Measurements from ENCODE around the gene MAN1C1.
A peak's percentile ranks its signal among the peaks of the same experiment; 100 is the strongest.
"Not testable (repeated sequence)": the region's sequence is repeated elsewhere in the genome, so short reads cannot be mapped to it uniquely, and the experiment has no call there.

MAN1C1 gene

GRCh38 chr1:25603779-25604538 is 12.6 kb upstream of the MAN1C1 start:
- H3K27ac ChIP-seq (ENCODE audit: low read depth, low read length); H2AFZ ChIP-seq (ENCODE audit: low read length, unreplicated experiment); H3K4me1 ChIP-seq (ENCODE audit: control insufficient read depth, insufficient read depth, low read length, unreplicated experiment); H3K36me3 ChIP-seq (ENCODE audit: insufficient read depth, low read length); H3K79me2 ChIP-seq (ENCODE audit: control insufficient read depth, insufficient read depth, low read length, unreplicated experiment); H3K4me3 ChIP-seq (ENCODE audit: low read depth, low read length): not testable (repeated sequence)
- peaks cover 13% of the 10 kb centered on the region for H3K27me3 ChIP-seq (ENCODE audit: insufficient read depth, low read length)

GRCh38 chr1:25607123-25607522 is 9.5 kb upstream of the MAN1C1 start:
- H3K27ac ChIP-seq (ENCODE audit: low read depth, low read length): no peak overlapping the region
- H3K36me3 ChIP-seq (ENCODE audit: insufficient read depth, low read length): no peaks in the 10 kb centered on the region
- no peak overlapping the region for H2AFZ ChIP-seq (ENCODE audit: low read length, unreplicated experiment)
- no peak overlapping the region for H3K4me3 ChIP-seq (ENCODE audit: low read depth, low read length)
- no peaks in the 10 kb centered on the region for H3K79me2 ChIP-seq (ENCODE audit: control insufficient read depth, insufficient read depth, low read length, unreplicated experiment)
- peaks cover 41% of the 10 kb centered on the region for H3K27me3 ChIP-seq (ENCODE audit: insufficient read depth, low read length)
- no peaks in the 10 kb centered on the region for H3K4me1 ChIP-seq (ENCODE audit: control insufficient read depth, insufficient read depth, low read length, unreplicated experiment)

GRCh38 chr1:25608488-25609178 is 8.0 kb upstream of the MAN1C1 start:
- Histone ChIP-seq H3K27ac (ENCODE audit: low read depth, low read length) (no peak overlapping the region), H3K36me3 (ENCODE audit: insufficient read depth, low read length) (no peaks in the 10 kb centered on the region), H3K4me3 (ENCODE audit: low read depth, low read length) (peak overlapping the region; percentile 54), H3K4me1 (ENCODE audit: control insufficient read depth, insufficient read depth, low read length, unreplicated experiment) (no peaks in the 10 kb centered on the region), H3K79me2 (ENCODE audit: control insufficient read depth, insufficient read depth, low read length, unreplicated experiment) (no peaks in the 10 kb centered on the region), H3K27me3 (ENCODE audit: insufficient read depth, low read length) (peaks cover 54% of the 10 kb centered on the region), H2AFZ (ENCODE audit: low read length, unreplicated experiment) (no peak overlapping the region)

GRCh38 chr1:25609921-25610320 is 6.7 kb upstream of the MAN1C1 start:
- H3K27me3 ChIP-seq (ENCODE audit: insufficient read depth, low read length): peaks cover 65% of the 10 kb centered on the region
- H3K27ac ChIP-seq (ENCODE audit: low read depth, low read length): no peak overlapping the region
- H3K36me3 ChIP-seq (ENCODE audit: insufficient read depth, low read length): no peaks in the 10 kb centered on the region
- H2AFZ ChIP-seq (ENCODE audit: low read length, unreplicated experiment): no peak overlapping the region
- no peaks in the 10 kb centered on the region for H3K79me2 ChIP-seq (ENCODE audit: control insufficient read depth, insufficient read depth, low read length, unreplicated experiment)
- H3K4me3 ChIP-seq (ENCODE audit: low read depth, low read length): no peak overlapping the region
- no peaks in the 10 kb centered on the region for H3K4me1 ChIP-seq (ENCODE audit: control insufficient read depth, insufficient read depth, low read length, unreplicated experiment)

- no peak overlapping the region for H3K4me3 ChIP-seq (ENCODE audit: low read depth, low read length)
- H3K79me2 ChIP-seq (ENCODE audit: control insufficient read depth, insufficient read depth, low read length, unreplicated experiment): no peaks in the 10 kb centered on the region
- H3K27ac ChIP-seq (ENCODE audit: low read depth, low read length): no peak overlapping the region
- H3K4me1 ChIP-seq (ENCODE audit: control insufficient read depth, insufficient read depth, low read length, unreplicated experiment): peaks cover 10% of the 10 kb centered on the region
- H3K36me3 ChIP-seq (ENCODE audit: insufficient read depth, low read length): no peaks in the 10 kb centered on the region
- peaks cover 56% of the 10 kb centered on the region for H3K27me3 ChIP-seq (ENCODE audit: insufficient read depth, low read length)
- no peak overlapping the region for H2AFZ ChIP-seq (ENCODE audit: low read length, unreplicated experiment)
Measured at GRCh38 chr1:25610822-25611630, 5.6 kb upstream of the MAN1C1 start.

GRCh38 chr1:25611843-25612242 is 4.7 kb upstream of the MAN1C1 start:
- Histone ChIP-seq H2AFZ (ENCODE audit: low read length, unreplicated experiment) (no peak overlapping the region), H3K4me3 (ENCODE audit: low read depth, low read length) (no peak overlapping the region), H3K27ac (ENCODE audit: low read depth, low read length) (no peak overlapping the region), H3K4me1 (ENCODE audit: control insufficient read depth, insufficient read depth, low read length, unreplicated experiment) (peaks cover 11% of the 10 kb centered on the region), H3K27me3 (ENCODE audit: insufficient read depth, low read length) (peaks cover 54% of the 10 kb centered on the region), H3K36me3 (ENCODE audit: insufficient read depth, low read length) (no peaks in the 10 kb centered on the region), H3K79me2 (ENCODE audit: control insufficient read depth, insufficient read depth, low read length, unreplicated experiment) (no peaks in the 10 kb centered on the region)

GRCh38 chr1:25612421-25612820 is 4.2 kb upstream of the MAN1C1 start:
- Histone ChIP-seq H3K27ac (ENCODE audit: low read depth, low read length) (no peak overlapping the region), H3K36me3 (ENCODE audit: insufficient read depth, low read length) (no peaks in the 10 kb centered on the region), H3K79me2 (ENCODE audit: control insufficient read depth, insufficient read depth, low read length, unreplicated experiment) (no peaks in the 10 kb centered on the region), H2AFZ (ENCODE audit: low read length, unreplicated experiment) (no peak overlapping the region), H3K4me3 (ENCODE audit: low read depth, low read length) (no peak overlapping the region), H3K27me3 (ENCODE audit: insufficient read depth, low read length) (peaks cover 54% of the 10 kb centered on the region), H3K4me1 (ENCODE audit: control insufficient read depth, insufficient read depth, low read length, unreplicated experiment) (peaks cover 11% of the 10 kb centered on the region)

GRCh38 chr1:25613091-25613490 is 3.5 kb upstream of the MAN1C1 start:
- peaks cover 18% of the 10 kb centered on the region for H3K4me1 ChIP-seq (ENCODE audit: control insufficient read depth, insufficient read depth, low read length, unreplicated experiment)
- no peaks in the 10 kb centered on the region for H3K79me2 ChIP-seq (ENCODE audit: control insufficient read depth, insufficient read depth, low read length, unreplicated experiment)
- H3K4me3 ChIP-seq (ENCODE audit: low read depth, low read length): no peak overlapping the region
- H3K36me3 ChIP-seq (ENCODE audit: insufficient read depth, low read length): no peaks in the 10 kb centered on the region
- no peak overlapping the region for H2AFZ ChIP-seq (ENCODE audit: low read length, unreplicated experiment)
- H3K27ac ChIP-seq (ENCODE audit: low read depth, low read length): no peak overlapping the region
- H3K27me3 ChIP-seq (ENCODE audit: insufficient read depth, low read length): peaks cover 61% of the 10 kb centered on the region

GRCh38 chr1:25614501-25615171 is 2.0 kb upstream of the MAN1C1 start:
- Histone ChIP-seq H3K4me1 (ENCODE audit: control insufficient read depth, insufficient read depth, low read length, unreplicated experiment) (peaks cover 18% of the 10 kb centered on the region), H3K27ac (ENCODE audit: low read depth, low read length) (no peak overlapping the region), H2AFZ (ENCODE audit: low read length, unreplicated experiment) (no peak overlapping the region), H3K36me3 (ENCODE audit: insufficient read depth, low read length) (no peaks in the 10 kb centered on the region), H3K79me2 (ENCODE audit: control insufficient read depth, insufficient read depth, low read length, unreplicated experiment) (no peaks in the 10 kb centered on the region), H3K27me3 (ENCODE audit: insufficient read depth, low read length) (peaks cover 67% of the 10 kb centered on the region), H3K4me3 (ENCODE audit: low read depth, low read length) (no peak overlapping the region)

GRCh38 chr1:25615172-25615541 is 1.4 kb upstream of the MAN1C1 start:
- H3K27me3 ChIP-seq (ENCODE audit: insufficient read depth, low read length): peaks cover 67% of the 10 kb centered on the region
- H3K36me3 ChIP-seq (ENCODE audit: insufficient read depth, low read length): no peaks in the 10 kb centered on the region
- H2AFZ ChIP-seq (ENCODE audit: low read length, unreplicated experiment): no peak overlapping the region
- H3K4me1 ChIP-seq (ENCODE audit: control insufficient read depth, insufficient read depth, low read length, unreplicated experiment): peaks cover 18% of the 10 kb centered on the region
- no peak overlapping the region for H3K4me3 ChIP-seq (ENCODE audit: low read depth, low read length)
- H3K27ac ChIP-seq (ENCODE audit: low read depth, low read length): no peak overlapping the region
- H3K79me2 ChIP-seq (ENCODE audit: control insufficient read depth, insufficient read depth, low read length, unreplicated experiment): no peaks in the 10 kb centered on the region

All from ACC112 (cell line).